Choroid plexus epithelial cell (primary cell): ENCODE results near the gene TMEM59.
"Not testable (repeated sequence)": the region's sequence is repeated elsewhere in the genome, so short reads cannot be mapped to it uniquely, and the experiment has no call there.

Experiments used
- DNase-seq: peaks from one replicate; pipeline ENCODE4 v3.0.0-alpha.2; 2010; ENCODE audit warnings: low read depth
- H3K4me3 ChIP-seq: 2 replicates; pipeline ENCODE4 v1.5.1; 2011; ENCODE audit warnings: low read depth, mild to moderate bottlenecking, control low read depth, low read length, moderate library complexity
- CTCF ChIP-seq: conservative IDR thresholded peaks from 2 replicates; pipeline ENCODE4 v1.5.1; 2011; ENCODE audit warnings: low read depth, mild to moderate bottlenecking, control low read depth, inconsistent platforms, low read length, moderate library complexity

Gene TMEM59

DNA sequence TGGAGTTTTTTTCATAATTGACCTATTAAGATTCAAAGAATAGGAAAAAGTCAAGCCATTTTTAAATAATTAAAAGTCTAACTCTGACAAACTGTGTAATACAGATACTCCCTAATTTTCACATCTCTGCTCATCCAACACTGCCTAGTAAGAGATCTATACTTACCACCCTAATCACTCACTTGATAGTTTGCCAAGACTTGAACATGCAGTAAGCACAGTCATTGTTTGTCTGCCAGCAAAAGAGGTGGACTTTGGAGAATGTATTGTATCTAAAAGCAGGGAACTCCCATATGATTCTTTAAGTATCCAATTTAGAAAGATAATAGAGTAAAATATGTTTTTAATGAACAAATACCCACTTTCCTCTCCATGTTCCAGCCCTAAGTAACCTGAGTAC, 15.5 kb downstream of the TMEM59 start:
- DNase-seq = peak; percentile 61
- TF ChIP-seq CTCF = no peak
- no peak overlapping the region for H3K4me3 ChIP-seq

DNA sequence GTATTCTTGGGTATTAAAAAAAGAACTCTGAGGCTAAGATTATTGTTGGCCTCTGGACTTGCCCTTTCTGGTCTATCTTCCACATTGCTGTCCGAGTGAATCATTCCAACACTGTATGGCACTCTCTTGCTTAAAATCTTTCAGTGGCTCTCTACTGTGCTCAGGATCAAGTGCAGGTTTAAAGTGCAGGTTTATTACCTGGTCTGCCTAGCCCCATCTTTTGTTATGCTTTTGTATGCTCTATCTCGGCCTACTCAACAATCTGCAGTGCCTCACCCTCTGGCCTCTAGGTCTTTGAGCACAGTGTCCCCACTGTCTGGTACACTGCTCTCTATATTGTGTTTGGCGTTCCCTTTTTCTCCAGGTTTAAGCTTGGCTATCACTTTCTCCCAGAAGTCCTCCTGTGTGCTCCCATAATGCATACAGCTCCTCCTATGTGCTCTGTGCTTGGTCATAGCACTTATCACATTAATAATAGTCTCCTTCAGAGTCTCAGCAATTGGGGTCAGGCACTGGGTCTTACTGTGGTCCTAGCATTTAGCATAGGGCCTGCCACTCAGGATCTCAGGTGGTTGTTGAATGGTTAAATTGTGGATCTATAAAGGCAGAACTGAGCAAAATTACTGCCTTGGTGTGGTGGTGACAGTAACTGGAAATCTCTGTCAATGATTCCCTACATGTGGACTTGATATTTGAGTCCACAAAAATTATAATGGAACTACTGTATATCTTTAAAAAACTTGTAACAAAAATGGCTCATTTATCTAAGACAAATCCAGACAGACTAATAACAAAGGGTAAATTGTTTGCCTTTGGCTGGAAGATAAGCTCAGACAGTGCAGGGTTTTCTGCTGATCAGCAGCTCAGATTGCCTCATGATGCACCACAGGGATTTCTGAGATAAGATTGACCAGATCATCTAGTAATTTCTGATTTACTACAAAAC, 24.4 kb downstream of the TMEM59 start:
- no peak overlapping the region for H3K4me3 ChIP-seq
- TF ChIP-seq CTCF = no peak
- peak; percentile 65 for DNase-seq

GRCh38 chr1:54027848-54028247, 25.2 kb downstream of the TMEM59 start:
- no peak for DNase-seq
- no peak overlapping the region for H3K4me3 ChIP-seq
- no peak for TF ChIP-seq CTCF

DNA sequence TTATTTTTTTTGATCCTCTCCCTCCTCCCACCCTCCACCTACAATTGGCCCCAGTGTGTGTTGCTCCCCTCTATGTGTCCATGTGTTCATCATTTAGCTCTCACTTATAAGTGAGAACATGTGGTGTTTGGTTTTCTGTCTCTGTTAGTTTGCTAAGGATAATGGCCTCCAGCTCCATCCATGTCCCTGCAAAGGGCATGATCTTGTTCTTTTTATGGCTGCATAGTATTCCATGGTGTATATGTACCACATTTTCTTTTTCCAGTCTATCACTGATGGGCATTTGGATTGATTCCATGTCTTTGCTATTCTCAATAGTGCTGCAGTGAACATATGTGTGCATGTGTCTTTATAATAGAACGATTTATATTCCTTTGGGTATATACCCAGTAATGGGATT, 28.2 kb downstream of the TMEM59 start:
- H3K4me3 ChIP-seq, DNase-seq: not testable (repeated sequence)

- no peak for TF ChIP-seq CTCF
- DNase-seq = no peak
- no peak overlapping the region for H3K4me3 ChIP-seq
Observed at GRCh38 chr1:54024358-54024757, 28.6 kb downstream of the TMEM59 start.

DNA sequence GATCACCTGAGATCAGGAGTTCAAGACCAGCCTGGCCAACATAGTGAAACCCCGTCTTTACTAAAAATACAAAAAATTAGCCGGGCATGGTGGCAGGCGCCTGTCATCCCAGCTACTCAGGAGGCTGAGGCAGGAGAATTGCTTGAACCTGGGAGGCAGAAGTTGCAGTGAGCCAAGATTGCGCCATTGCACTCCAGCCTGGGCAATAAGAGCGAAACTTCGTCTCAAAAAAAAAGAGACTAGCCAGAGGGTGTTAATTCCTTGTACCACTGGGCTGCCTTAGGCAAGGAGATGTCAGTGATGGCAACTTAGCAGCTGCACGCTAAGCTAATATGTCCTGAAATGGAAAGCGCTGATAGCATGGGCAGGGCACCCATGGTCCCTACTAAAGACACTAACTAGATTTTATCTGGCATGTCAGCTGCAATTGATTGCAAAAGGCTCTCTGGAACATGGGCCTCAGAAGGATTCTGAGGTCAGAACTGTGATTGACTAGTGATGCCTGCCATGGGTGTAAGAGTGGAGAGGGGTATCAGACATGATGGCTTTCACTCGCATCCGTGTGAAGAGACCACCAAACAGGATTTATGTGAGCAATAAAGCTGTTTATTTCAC, 33.3 kb downstream of the TMEM59 start:
- DNase-seq, H3K4me3 ChIP-seq: not testable (repeated sequence)

- DNase-seq = no peak
- H3K4me3 ChIP-seq = no peak overlapping the region
- no peak for TF ChIP-seq CTCF
Observed at GRCh38 chr1:54018635-54019034, 34.4 kb downstream of the TMEM59 start.

- no peak for TF ChIP-seq CTCF
- no peak within 1 kb of the TSS for H3K4me3 ChIP-seq
- no peak for DNase-seq
Observed at GRCh38 chr1:54017979-54018378, 35.0 kb downstream of the TMEM59 start, which contains the start of gene LDLRAD1. Gene LDLRAD1, minus strand, starts transcription at chr1:54018186. Its CDS starts 74 bp downstream, at chr1:54018112.
